Cardiac muscle cell (in vitro differentiated cells and primary cell): Measurements from ENCODE around the gene TTI1. TPM values are rescaled to one million over a fixed set of nuclear protein-coding genes. Genes with fewer than 3 reads are reported as not detected.

Experiments used
- DNase-seq, 2 donors: peaks; one replicate each; pipeline versions ENCODE4 v3.0.0 to v3.0.0-alpha.2; 2010 to 2017; ENCODE audit warnings: low read depth in 1 of 2, low spot score in 1 of 2
- H3K27ac ChIP-seq: fragments of 200-600 bp; sonication (generic); 2 replicates; pipeline ENCODE4 v1.5.1; 2016
- H3K27me3 ChIP-seq: fragments of 200-600 bp; sonication (generic); 2 replicates; pipeline ENCODE4 v1.6.0; 2016; ENCODE audit warnings: control low read depth
- H3K36me3 ChIP-seq: fragments of 200-600 bp; sonication (generic); 2 replicates; pipeline ENCODE4 v1.5.1; 2016; ENCODE audit warnings: control low read depth
- H3K4me1 ChIP-seq: fragments of 200-600 bp; sonication (generic); 2 replicates; pipeline ENCODE4 v1.8.1; 2017; ENCODE audit warnings: low read depth, mild to moderate bottlenecking, mixed run types
- H3K4me3 ChIP-seq: fragments of 200-600 bp; sonication (generic); 2 replicates; pipeline ENCODE4 v1.5.1; 2016; ENCODE audit warnings: mild to moderate bottlenecking
- H3K9me3 ChIP-seq: fragments of 200-600 bp; sonication (generic); 2 replicates; pipeline ENCODE4 v1.5.1; 2017; ENCODE audit warnings: low read depth, mild to moderate bottlenecking, control low read depth
- CTCF ChIP-seq: IDR thresholded peaks from 2 replicates; pipeline ENCODE4 v1.5.1; 2012; ENCODE audit warnings: low read depth, mild to moderate bottlenecking, low read length
- polyA plus RNA-seq: library from polyadenylated mRNA; unstranded; fragments of >200 nt; fragmentation: Nextera tagmentation; extraction: Ambion mirVana; gene quantifications from 2 replicates; pipeline ENCODE4 v1.2.1, GENCODE V29; 2016
- total RNA-seq: library from RNA; depleted of rRNA; stranded (reverse); fragments of >200 nt; gene quantifications from 2 replicates; pipeline ENCODE4 v1.2.3, GENCODE V29; 2016

Gene TTI1
- total and polyA plus RNA-seq, 2 experiments from 2014 or later: 23.0 to 23.1 TPM

- Histone ChIP-seq H3K4me1 (peaks cover 47% of the 10 kb centered on the region), H3K27me3 (no peaks in the 10 kb centered on the region), H3K4me3 (no peak overlapping the region), H3K9me3 (no peaks in the 10 kb centered on the region), H3K27ac (peak overlapping the region; percentile 94), H3K36me3 (peaks cover 2% of the 10 kb centered on the region)
- DNase-seq: no peak
- TF ChIP-seq CTCF: no peak
Observed at GRCh38 chr20:38076548-38076947, 43.3 kb upstream of the TTI1 start.

- peak in 1 of 2 donors; percentile 45 for DNase-seq
- Histone ChIP-seq H3K27me3 (no peaks in the 10 kb centered on the region), H3K9me3 (no peaks in the 10 kb centered on the region), H3K4me3 (no peak overlapping the region), H3K27ac (peak overlapping the region; percentile 94), H3K36me3 (peaks cover 4% of the 10 kb centered on the region), H3K4me1 (peaks cover 47% of the 10 kb centered on the region)
- no peak for TF ChIP-seq CTCF
Observed at GRCh38 chr20:38075161-38075998, 42.1 kb upstream of the TTI1 start.

GRCh38 chr20:38073307-38074071 lies 40.2 kb upstream of the TTI1 start:
- peak; percentile 83 for TF ChIP-seq CTCF
- H3K36me3 ChIP-seq: peaks cover 17% of the 10 kb centered on the region
- H3K4me3 ChIP-seq: no peak overlapping the region
- no peaks in the 10 kb centered on the region for H3K27me3 ChIP-seq
- peak; percentile 69 to 98 for DNase-seq
- H3K4me1 ChIP-seq: peaks cover 47% of the 10 kb centered on the region
- peak overlapping the region; percentile 94 for H3K27ac ChIP-seq
- no peaks in the 10 kb centered on the region for H3K9me3 ChIP-seq

- no peak for DNase-seq
- Histone ChIP-seq H3K4me3 (no peak overlapping the region), H3K27ac (peak overlapping the region; percentile 94), H3K27me3 (no peaks in the 10 kb centered on the region), H3K36me3 (peaks cover 17% of the 10 kb centered on the region), H3K9me3 (no peaks in the 10 kb centered on the region), H3K4me1 (peaks cover 45% of the 10 kb centered on the region)
- no peak for TF ChIP-seq CTCF
Observed at GRCh38 chr20:38072898-38073297, 39.6 kb upstream of the TTI1 start.

GRCh38 chr20:38067717-38068365 lies 34.6 kb upstream of the TTI1 start:
- Histone ChIP-seq H3K27ac (peak overlapping the region; percentile 86), H3K9me3 (no peaks in the 10 kb centered on the region), H3K4me1 (peaks cover 12% of the 10 kb centered on the region), H3K4me3 (no peak overlapping the region), H3K36me3 (peaks cover 50% of the 10 kb centered on the region), H3K27me3 (no peaks in the 10 kb centered on the region)
- DNase-seq: no peak
- no peak for TF ChIP-seq CTCF
